ENCODE data around the gene MTMR12. TPM values are rescaled to one million over a fixed set of nuclear protein-coding genes. Genes with fewer than 3 reads are reported as not detected.

The MTMR12 gene
- total RNA-seq, 1 donor from 2014 or later: 16.9 TPM

GRCh38 chr5:32190095-32190494, 122.6 kb downstream of the MTMR12 start:
- ATAC-seq: no peak

- ATAC-seq: no peak
These were observed 125.1 kb downstream of the MTMR12 start for GRCh38 chr5:32187675-32188074.

GRCh38 chr5:32182463-32183063, 130.2 kb downstream of the MTMR12 start:
- no peak for ATAC-seq

Other genes with a start within 250 kb of the MTMR12 start
- gene GOLPH3, start 138.6 kb downstream of the MTMR12 start, total RNA-seq: 48.3 TPM
- gene ZFR, start 131.8 kb upstream of the MTMR12 start, total RNA-seq: 32.9 TPM